Gastroesophageal sphincter (tissue), 4 donors: ENCODE measurements around the gene PRSS8. TPM values are rescaled to one million over a fixed set of nuclear protein-coding genes. Genes with fewer than 3 reads are reported as not detected.

Source experiments
- ATAC-seq: fragments of 150-250 bp; one replicate; pipeline ENCODE4 v1.9.1; 2016; ENCODE audit warnings: mild to moderate bottlenecking, moderate library complexity
- H3K27ac ChIP-seq, 4 donors: fragments of 200-600 bp; sonication (generic) in 3 of 4; 1 replicate in 3 of 4; 2 replicates in 1 of 4; pipeline ENCODE4 v1.5.1; 2016 to 2019
- H3K27me3 ChIP-seq: fragments of 200-600 bp; sonication (generic); one replicate; pipeline ENCODE4 v1.5.1; 2019
- H3K36me3 ChIP-seq, 2 donors: fragments of 200-600 bp; sonication (generic); one replicate each; pipeline ENCODE4 v1.5.1; 2019; ENCODE audit warnings: control low read depth in 1 of 2
- H3K4me1 ChIP-seq, 3 donors: fragments of 200-600 bp; sonication (generic); 1 replicate in 2 of 3; 2 replicates in 1 of 3; pipeline ENCODE4 v1.5.1; 2016 to 2019; ENCODE audit warnings: control low read depth in 2 of 3
- H3K4me3 ChIP-seq, 2 donors: fragments of 200-600 bp; sonication (generic); one replicate each; pipeline ENCODE4 v1.5.1; 2019; ENCODE audit warnings: mild to moderate bottlenecking in 1 of 2, moderate library complexity in 1 of 2
- H3K9me3 ChIP-seq, 3 donors: fragments of 200-600 bp; sonication (generic); one replicate each; pipeline ENCODE4 v1.5.1; 2017 to 2019; ENCODE audit warnings: control low read depth in 2 of 3
- CTCF ChIP-seq, 4 experiments: fragments of 200-600 bp in 2 of 4; fragments of 450-650 bp in 2 of 4; sonication (generic) in 1 of 4; IDR thresholded peaks; one replicate each; pipeline ENCODE4 v1.5.1; 2017 to 2019; ENCODE audit warnings: antibody characterized with exemption in 4 of 4, mild to moderate bottlenecking in 2 of 4, moderate library complexity in 2 of 4
- EP300 ChIP-seq: sonication (generic); formaldehyde crosslinking; IDR thresholded peaks from one replicate; pipeline ENCODE4 v1.6.1; 2017; ENCODE audit warnings: antibody characterized with exemption, mild to moderate bottlenecking
- POLR2A ChIP-seq, 2 donors: fragments of 450-650 bp; IDR thresholded peaks; one replicate each; pipeline ENCODE4 v1.6.1; 2017; ENCODE audit warnings: antibody characterized with exemption in 2 of 2, mild to moderate bottlenecking in 2 of 2, moderate library complexity in 1 of 2
- POLR2AphosphoS5 ChIP-seq: sonication (generic); formaldehyde crosslinking; IDR thresholded peaks from one replicate; pipeline ENCODE4 v1.6.1; 2017; ENCODE audit warnings: antibody characterized with exemption
- WGBS, 2 donors: methylation state at CpG; one replicate each; pipeline ENCODE4 v1.1.5; 2018; ENCODE audit warnings: low coverage in 1 of 2; 5-methylcytosine and 5-hydroxymethylcytosine counted together
- small RNA-seq, 4 donors: library from RNA; depleted of rRNA; stranded (forward); fragments of <200 nt; gene quantifications; one replicate each; pipeline ENCODE3, GENCODE V24; 2016
- total RNA-seq, 4 donors: library from RNA; depleted of rRNA; stranded (reverse); fragments of >200 nt; gene quantifications; one replicate each; pipeline ENCODE4 v1.1.0, GENCODE V29; 2016

The PRSS8 gene
- total RNA-seq, 4 donors from 2014 or later = 4.1 TPM; not detected in 3

DNA sequence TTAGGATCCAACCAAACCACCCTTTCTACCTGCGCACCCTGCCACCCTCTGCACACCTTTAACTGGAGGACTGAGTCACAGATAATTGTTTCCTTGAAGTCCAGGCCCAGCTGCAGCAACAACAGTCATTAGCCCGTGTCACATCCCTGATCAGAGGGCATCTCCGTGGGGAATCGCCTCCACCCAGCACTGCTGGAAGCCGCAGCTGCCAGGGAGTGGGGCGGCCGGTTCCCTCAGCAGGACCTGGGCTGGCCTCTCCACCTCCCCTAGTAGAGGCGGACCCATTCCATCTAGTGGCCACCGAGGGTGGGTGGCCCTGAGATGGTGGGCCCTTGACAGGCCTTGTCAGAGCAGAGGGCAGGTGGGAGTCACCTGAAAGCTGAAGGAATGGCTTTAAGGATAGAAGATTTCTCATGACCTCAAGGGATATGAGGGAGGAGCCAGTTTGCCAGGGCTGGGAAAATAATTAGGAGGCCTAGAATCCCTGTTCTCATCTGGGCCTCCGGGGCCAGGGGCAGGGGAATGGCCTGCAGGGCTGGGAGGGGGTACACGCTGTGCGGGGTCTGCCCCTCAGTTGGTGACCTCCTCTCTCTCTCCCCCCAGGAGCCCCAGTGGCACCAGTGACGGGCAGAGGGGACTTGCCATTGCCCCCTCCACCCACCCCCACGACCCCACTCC lies 53.0 kb downstream of the PRSS8 start:
- peaks cover 0 to 100% of the 10 kb centered on the region in 2 donors for H3K36me3 ChIP-seq
- WGBS, 2 donors = 20 to 71% methylated on average over 1 to 6 of the region's 14 CpGs
- no peak for ATAC-seq

More for the DNA sequence above, 53.0 kb downstream of the PRSS8 start:
- H3K4me1 ChIP-seq = peaks cover 0 to 25% (median 3%) of the 10 kb centered on the region in 3 donors
- H3K27ac ChIP-seq = no peak overlapping the region
- no peak overlapping the region for H3K4me3 ChIP-seq
- no peaks in the 10 kb centered on the region for H3K9me3 ChIP-seq
- no peaks in the 10 kb centered on the region for H3K27me3 ChIP-seq
- TF ChIP-seq CTCF (IDR thresholded peaks at IDR 0.05) = no peak
- TF ChIP-seq POLR2AphosphoS5 = no peak
- no peak for TF ChIP-seq EP300
- no peak for TF ChIP-seq POLR2A (IDR thresholded peaks at IDR 0.05)

Small RNA genes lying within 50 kb of the gene (small RNA-seq; reads per million reads assigned to genes)
- gene AC009088.4 = 0 reads per million in 4 donors
- 0 reads per million in 4 donors for gene NDUFA3P6

Other genes starting within 250 kb of the PRSS8 start
- gene BCL7C, start 241.7 kb downstream of the PRSS8 start, total RNA-seq = 10 to 100 TPM; 39.2 to 48.7 (median 42.0) TPM
- gene CTF1, start 239.1 kb downstream of the PRSS8 start, total RNA-seq = 10 to 100 TPM in 1 of 4 donors, 1 to 10 TPM in 3; 5.1 to 14.6 (median 6.2) TPM
- gene FBXL19, start 212.2 kb downstream of the PRSS8 start, total RNA-seq = 10 to 100 TPM in 3 of 4 donors, 1 to 10 TPM in 1; 10.0 to 23.5 (median 11.9) TPM
- 10 to 100 TPM; 23.7 to 51.5 (median 40.0) TPM for gene ORAI3, start 186.7 kb downstream of the PRSS8 start, total RNA-seq
- gene SETD1A, start 178.0 kb downstream of the PRSS8 start, total RNA-seq = 10 to 100 TPM in 2 of 4 donors, 1 to 10 TPM in 2; 5.5 to 12.9 (median 10.1) TPM
- 10 to 100 TPM; 10.1 to 26.2 (median 16.0) TPM for gene HSD3B7, start 150.5 kb downstream of the PRSS8 start, total RNA-seq
- 1 to 10 TPM in 2 of 4 donors, under 1 TPM in 1, not detected in 1; 0.54 to 3.3 (median 1.9) TPM for gene STX1B, start 125.1 kb downstream of the PRSS8 start, total RNA-seq
- 10 to 100 TPM; 32.2 to 40.6 (median 37.2) TPM for gene STX4, start 102.2 kb downstream of the PRSS8 start, total RNA-seq
- gene ZNF668, start 61.5 kb downstream of the PRSS8 start, total RNA-seq = 10 to 100 TPM in 3 of 4 donors, 1 to 10 TPM in 1; 8.6 to 22.5 (median 12.6) TPM
- 10 to 100 TPM; 10.9 to 16.9 (median 13.6) TPM for gene ZNF646, start 61.3 kb downstream of the PRSS8 start, total RNA-seq
- gene PRSS53, start 46.8 kb downstream of the PRSS8 start, total RNA-seq = 1 to 10 TPM in 3 of 4 donors, under 1 TPM in 1; 0.25 to 4.4 (median 2.6) TPM
- gene VKORC1, start 40.9 kb downstream of the PRSS8 start, total RNA-seq = 100 to 1,000 TPM in 3 of 4 donors, 10 to 100 TPM in 1; 93.6 to 119 (median 107) TPM
- gene BCKDK, start 27.3 kb downstream of the PRSS8 start, total RNA-seq = 10 to 100 TPM; 26.5 to 70.2 (median 39.8) TPM
- 10 to 100 TPM; 65.6 to 81.4 (median 72.3) TPM for gene KAT8, start 18.1 kb downstream of the PRSS8 start, total RNA-seq
- gene PRSS36, start 14.3 kb upstream of the PRSS8 start, total RNA-seq = 10 to 100 TPM in 1 of 4 donors, 1 to 10 TPM in 2, under 1 TPM in 1; 0.17 to 15.3 (median 3.7) TPM
- gene FUS, start 44.4 kb upstream of the PRSS8 start, total RNA-seq = 10 to 100 TPM; 12.5 to 69.9 (median 40.0) TPM
- gene PYCARD, start 67.0 kb upstream of the PRSS8 start, total RNA-seq = 10 to 100 TPM in 2 of 4 donors, 1 to 10 TPM in 2; 3.9 to 21.8 (median 11.3) TPM
- gene TRIM72, start 78.4 kb upstream of the PRSS8 start, total RNA-seq = under 1 TPM in 2 of 4 donors, not detected in 2; under 0.01 to 0.08 TPM
- gene PYDC1, start 81.4 kb upstream of the PRSS8 start, total RNA-seq = under 1 TPM in 1 of 4 donors, not detected in 3; 0.93 TPM
- 10 to 100 TPM in 2 of 4 donors, 1 to 10 TPM in 2; 5.4 to 21.4 (median 12.7) TPM for gene ITGAM, start 124.2 kb upstream of the PRSS8 start, total RNA-seq
- gene ITGAX, start 219.4 kb upstream of the PRSS8 start, total RNA-seq = 1 to 10 TPM; 1.2 to 7.5 (median 2.4) TPM